ENCODE results near the gene RBMS3. TPM values are rescaled to one million over a fixed set of nuclear protein-coding genes. Genes with fewer than 3 reads are reported as not detected.
A peak's percentile ranks its signal among the peaks of the same experiment; 100 is the strongest.

The RBMS3 gene
- total and polyA plus RNA-seq, 2 experiments from 2014 or later = 20.8 TPM

DNA sequence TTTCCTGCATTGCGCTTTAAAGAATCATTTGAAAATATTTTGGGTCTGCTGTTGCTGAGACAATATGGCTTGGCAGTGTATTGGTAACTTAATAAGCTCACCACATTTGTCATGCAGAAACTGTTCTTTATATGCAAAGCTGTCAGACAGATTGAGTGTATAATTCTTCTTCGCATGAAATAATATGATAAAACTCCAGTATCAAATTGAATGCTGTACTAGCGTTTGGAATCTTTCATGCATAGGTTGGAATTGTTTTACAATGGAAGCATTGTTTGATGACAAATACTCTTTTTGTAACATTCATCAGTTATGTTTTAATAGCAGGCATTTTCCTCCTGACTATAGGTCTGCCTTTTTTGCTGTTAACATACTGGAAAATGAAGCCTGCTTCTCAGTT, 53.8 kb downstream of the RBMS3 start:
- H3K27me3 ChIP-seq = no peaks in the 10 kb centered on the region
- peaks cover 52% of the 10 kb centered on the region for H3K4me1 ChIP-seq (ENCODE audit: low read depth)
- no peaks in the 10 kb centered on the region for H3K9me3 ChIP-seq (ENCODE audit: low read depth)
- DNase-seq (ENCODE audit: low read depth in 1 of 2, low spot score in 1 of 2) = no peak
- no peak overlapping the region for H3K4me3 ChIP-seq
- H3K27ac ChIP-seq = peak overlapping the region; percentile 93
- H3K36me3 ChIP-seq = no peaks in the 10 kb centered on the region
- TF ChIP-seq, protein P1, sequence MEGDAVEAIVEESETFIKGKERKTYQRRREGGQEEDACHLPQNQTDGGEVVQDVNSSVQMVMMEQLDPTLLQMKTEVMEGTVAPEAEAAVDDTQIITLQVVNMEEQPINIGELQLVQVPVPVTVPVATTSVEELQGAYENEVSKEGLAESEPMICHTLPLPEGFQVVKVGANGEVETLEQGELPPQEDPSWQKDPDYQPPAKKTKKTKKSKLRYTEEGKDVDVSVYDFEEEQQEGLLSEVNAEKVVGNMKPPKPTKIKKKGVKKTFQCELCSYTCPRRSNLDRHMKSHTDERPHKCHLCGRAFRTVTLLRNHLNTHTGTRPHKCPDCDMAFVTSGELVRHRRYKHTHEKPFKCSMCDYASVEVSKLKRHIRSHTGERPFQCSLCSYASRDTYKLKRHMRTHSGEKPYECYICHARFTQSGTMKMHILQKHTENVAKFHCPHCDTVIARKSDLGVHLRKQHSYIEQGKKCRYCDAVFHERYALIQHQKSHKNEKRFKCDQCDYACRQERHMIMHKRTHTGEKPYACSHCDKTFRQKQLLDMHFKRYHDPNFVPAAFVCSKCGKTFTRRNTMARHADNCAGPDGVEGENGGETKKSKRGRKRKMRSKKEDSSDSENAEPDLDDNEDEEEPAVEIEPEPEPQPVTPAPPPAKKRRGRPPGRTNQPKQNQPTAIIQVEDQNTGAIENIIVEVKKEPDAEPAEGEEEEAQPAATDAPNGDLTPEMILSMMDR (IDR thresholded peaks at IDR 0.05; ENCODE audit: low read depth, low read length) = no peak

DNA sequence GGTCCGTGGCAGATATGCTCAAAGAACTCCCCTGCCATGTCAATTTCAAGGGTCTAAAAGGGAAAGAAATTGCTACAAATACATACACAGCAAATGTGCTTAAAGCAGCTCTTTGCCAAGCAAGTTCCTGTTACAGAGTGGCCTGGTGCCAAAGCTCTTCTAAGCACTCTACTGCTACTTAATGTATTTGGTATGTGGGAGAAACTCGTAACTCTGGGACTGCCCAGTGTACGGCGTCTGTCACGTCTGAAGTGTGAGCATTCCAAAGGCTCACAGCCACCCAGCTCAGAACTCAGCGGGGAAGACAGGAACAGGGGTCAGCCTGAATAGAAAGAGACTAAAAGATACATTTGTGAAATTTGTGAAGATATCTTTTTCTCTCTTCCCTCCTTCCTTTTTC, 54.6 kb downstream of the RBMS3 start:
- Histone ChIP-seq H3K27ac (peak overlapping the region; percentile 93), H3K4me1 (ENCODE audit: low read depth) (peaks cover 47% of the 10 kb centered on the region), H3K4me3 (no peak overlapping the region), H3K9me3 (ENCODE audit: low read depth) (no peaks in the 10 kb centered on the region), H3K36me3 (no peaks in the 10 kb centered on the region), H3K27me3 (no peaks in the 10 kb centered on the region)
- TF ChIP-seq, protein P1 (IDR thresholded peaks at IDR 0.05; ENCODE audit: low read depth, low read length) = no peak
- DNase-seq (ENCODE audit: low read depth in 1 of 2, low spot score in 1 of 2) = peak; percentile 96 to 98

DNA sequence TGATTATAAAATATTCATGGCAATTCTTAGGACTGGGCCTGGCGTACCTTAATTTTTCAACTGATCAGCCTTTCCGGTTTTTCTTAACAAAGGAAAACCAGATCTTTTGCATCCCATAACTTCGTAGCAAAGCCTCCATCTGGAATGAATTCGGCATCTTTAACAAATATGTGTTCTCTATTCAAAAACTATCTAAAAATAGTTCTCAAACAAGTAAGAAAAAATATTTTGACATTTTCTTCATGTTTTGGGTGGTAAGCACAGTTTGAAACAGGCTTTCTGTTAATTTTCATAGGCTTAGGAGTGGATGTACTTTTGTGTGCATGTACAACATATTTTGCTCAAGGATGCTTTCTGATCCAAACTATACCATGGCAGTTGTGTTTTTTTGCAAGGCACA, 55.1 kb downstream of the RBMS3 start:
- no peaks in the 10 kb centered on the region for H3K9me3 ChIP-seq (ENCODE audit: low read depth)
- H3K36me3 ChIP-seq = no peaks in the 10 kb centered on the region
- H3K27me3 ChIP-seq = no peaks in the 10 kb centered on the region
- no peak overlapping the region for H3K4me3 ChIP-seq
- DNase-seq (ENCODE audit: low read depth in 1 of 2, low spot score in 1 of 2) = no peak
- peak overlapping the region; percentile 93 for H3K27ac ChIP-seq
- H3K4me1 ChIP-seq (ENCODE audit: low read depth) = peaks cover 42% of the 10 kb centered on the region
- TF ChIP-seq, protein P1 (IDR thresholded peaks at IDR 0.05; ENCODE audit: low read depth, low read length) = no peak

GRCh38 chr3:29337565-29337964, 56.7 kb downstream of the RBMS3 start:
- H3K27ac ChIP-seq = no peak overlapping the region
- no peaks in the 10 kb centered on the region for H3K27me3 ChIP-seq
- no peak for DNase-seq (ENCODE audit: low read depth in 1 of 2, low spot score in 1 of 2)
- no peaks in the 10 kb centered on the region for H3K36me3 ChIP-seq
- TF ChIP-seq, protein P1 (IDR thresholded peaks at IDR 0.05; ENCODE audit: low read depth, low read length) = no peak
- peaks cover 27% of the 10 kb centered on the region for H3K4me1 ChIP-seq (ENCODE audit: low read depth)
- no peak overlapping the region for H3K4me3 ChIP-seq
- H3K9me3 ChIP-seq (ENCODE audit: low read depth) = no peaks in the 10 kb centered on the region

DNA sequence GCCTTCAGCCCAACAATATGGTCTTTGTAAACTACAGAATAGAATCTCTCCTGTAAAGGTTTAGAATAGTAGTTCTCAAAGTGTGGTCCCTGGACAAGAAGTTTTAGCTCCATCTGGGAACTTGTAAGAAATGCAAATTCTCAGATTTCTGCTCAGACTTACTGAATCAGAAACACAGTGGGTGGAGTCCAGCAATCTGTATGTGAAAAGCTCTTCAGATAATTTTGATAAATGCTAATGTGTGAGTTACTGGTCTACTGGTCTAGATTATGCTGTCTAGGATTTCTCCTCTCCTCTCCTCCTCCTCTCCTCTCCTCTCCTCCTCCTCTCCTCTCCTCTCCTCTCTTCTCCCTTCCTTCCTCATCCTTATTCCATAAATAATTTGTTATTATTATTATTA, 57.5 kb downstream of the RBMS3 start:
- no peak overlapping the region for H3K27ac ChIP-seq
- TF ChIP-seq, protein P1 (IDR thresholded peaks at IDR 0.05; ENCODE audit: low read depth, low read length) = no peak
- no peaks in the 10 kb centered on the region for H3K27me3 ChIP-seq
- H3K4me3 ChIP-seq = no peak overlapping the region
- no peaks in the 10 kb centered on the region for H3K9me3 ChIP-seq (ENCODE audit: low read depth)
- peaks cover 27% of the 10 kb centered on the region for H3K4me1 ChIP-seq (ENCODE audit: low read depth)
- H3K36me3 ChIP-seq = no peaks in the 10 kb centered on the region
- no peak for DNase-seq (ENCODE audit: low read depth in 1 of 2, low spot score in 1 of 2)
